Neural progenitor cell (in vitro differentiated cells): ENCODE data around the gene MARS1. TPM values are rescaled to one million over a fixed set of nuclear protein-coding genes. Genes with fewer than 3 reads are reported as not detected.

Source experiments
- DNase-seq: peaks from one replicate; pipeline ENCODE4 v3.0.0-alpha.2; 2016; ENCODE audit warnings: low spot score
- H2AFZ ChIP-seq: fragments of 200-600 bp; sonication (generic); replicated peaks from 2 replicates; pipeline ENCODE4 v1.6.1; 2016; ENCODE audit warnings: antibody characterized with exemption
- H3F3A ChIP-seq: fragments of 200-600 bp; sonication (generic); 2 replicates; pipeline ENCODE4 v1.6.1; 2016; ENCODE audit warnings: antibody characterized with exemption, low read depth
- H3K27ac ChIP-seq: fragments of 200-600 bp; sonication (generic); 2 replicates; pipeline ENCODE4 v1.5.1; 2016; ENCODE audit warnings: mild to moderate bottlenecking
- H3K27me3 ChIP-seq: fragments of 200-600 bp; sonication (generic); 2 replicates; pipeline ENCODE4 v1.6.1; 2016; ENCODE audit warnings: mild to moderate bottlenecking, moderate library complexity
- H3K36me3 ChIP-seq: fragments of 200-600 bp; sonication (generic); 2 replicates; pipeline ENCODE4 v1.5.1; 2016
- H3K4me1 ChIP-seq: fragments of 200-600 bp; sonication (generic); 2 replicates; pipeline ENCODE4 v1.6.1; 2016; ENCODE audit warnings: mixed run types
- H3K4me2 ChIP-seq: fragments of 200-600 bp; sonication (generic); 2 replicates; pipeline ENCODE4 v1.6.1; 2016
- H3K4me3 ChIP-seq: fragments of 200-600 bp; sonication (generic); 2 replicates; pipeline ENCODE4 v1.5.1; 2016
- H3K79me2 ChIP-seq: fragments of 200-600 bp; sonication (generic); 2 replicates; pipeline ENCODE4 v1.6.1; 2016; ENCODE audit warnings: low read depth
- H3K9ac ChIP-seq: fragments of 200-600 bp; sonication (generic); 2 replicates; pipeline ENCODE4 v1.6.1; 2016
- H3K9me3 ChIP-seq: fragments of 200-600 bp; sonication (generic); 2 replicates; pipeline ENCODE4 v1.5.1; 2016; ENCODE audit warnings: low read depth
- H4K20me1 ChIP-seq: fragments of 200-600 bp; sonication (generic); 2 replicates; pipeline ENCODE4 v1.6.1; 2016; ENCODE audit warnings: low read depth
- H3K27ac Mint-ChIP-seq: 3 replicates; pipeline ENCODE4 v1.8.0; 2021; ENCODE audit warnings: mixed read lengths
- H3K27me3 Mint-ChIP-seq: 2 replicates; pipeline ENCODE4 v1.8.0; 2022; ENCODE audit warnings: low read depth, mild to moderate bottlenecking, inconsistent platforms, moderate library complexity, mixed read lengths; ENCODE audit not compliant: insufficient read depth
- H3K36me3 Mint-ChIP-seq: 3 replicates; pipeline ENCODE4 v1.8.0; 2021; ENCODE audit warnings: mixed read lengths
- H3K4me1 Mint-ChIP-seq: 3 replicates; pipeline ENCODE4 v1.8.0; 2021; ENCODE audit warnings: mixed read lengths
- H3K4me3 Mint-ChIP-seq: 3 replicates; pipeline ENCODE4 v1.8.0; 2021; ENCODE audit warnings: mild to moderate bottlenecking, moderate library complexity, mixed read lengths
- H3K9me3 Mint-ChIP-seq: 3 replicates; pipeline ENCODE4 v1.8.0; 2020; ENCODE audit warnings: mixed read lengths
- EZH2 ChIP-seq: fragments of 200-600 bp; sonication (generic); IDR thresholded peaks from 2 replicates; pipeline ENCODE4 v1.6.1; 2017; ENCODE audit warnings: antibody characterized with exemption, mild to moderate bottlenecking, moderate library complexity
- EZH2phosphoT487 ChIP-seq: fragments of 200-600 bp; sonication (generic); IDR thresholded peaks from 2 replicates; pipeline ENCODE4 v1.6.1; 2017; ENCODE audit warnings: antibody characterized with exemption
- total RNA-seq: library from RNA; depleted of rRNA; stranded (reverse); fragments of >200 nt; gene quantifications from 2 replicates; pipeline ENCODE4 v1.2.3, GENCODE V29; 2015; ENCODE audit warnings: low replicate concordance
- TF ChIP-seq, protein P1 (sequence below): fragments of 200-600 bp; sonication (generic); IDR thresholded peaks from 2 replicates; pipeline ENCODE4 v1.5.1; 2017; ENCODE audit warnings: antibody characterized with exemption, mild to moderate bottlenecking

Gene MARS1
- total RNA-seq, 1 donor from 2014 or later = 109 TPM

DNA sequence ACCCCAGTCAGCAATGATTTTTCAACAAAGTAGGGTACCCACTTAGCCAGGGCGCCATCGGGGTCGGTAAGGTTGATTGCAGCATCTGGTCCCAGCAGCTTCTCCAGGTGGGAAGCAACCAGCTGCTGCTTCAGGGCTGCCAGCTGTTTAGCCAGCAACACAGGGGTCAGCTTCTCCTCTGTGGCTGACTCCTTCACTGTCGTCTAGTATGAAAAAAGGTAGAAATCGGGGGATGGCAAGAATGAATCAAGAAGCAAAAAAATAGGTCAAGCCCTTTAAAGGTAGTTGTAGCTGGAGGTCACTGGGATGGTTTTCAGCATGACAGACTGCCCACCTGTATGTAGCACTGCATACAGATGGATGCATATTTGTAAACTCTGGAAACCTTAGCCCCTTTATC, 46.4 kb downstream of the MARS1 start:
- Mint-ChIP-seq H3K27ac (no peak overlapping the region), H3K36me3 (peaks cover 44% of the 10 kb centered on the region)
- H3K36me3 ChIP-seq = no peaks in the 10 kb centered on the region

DNA sequence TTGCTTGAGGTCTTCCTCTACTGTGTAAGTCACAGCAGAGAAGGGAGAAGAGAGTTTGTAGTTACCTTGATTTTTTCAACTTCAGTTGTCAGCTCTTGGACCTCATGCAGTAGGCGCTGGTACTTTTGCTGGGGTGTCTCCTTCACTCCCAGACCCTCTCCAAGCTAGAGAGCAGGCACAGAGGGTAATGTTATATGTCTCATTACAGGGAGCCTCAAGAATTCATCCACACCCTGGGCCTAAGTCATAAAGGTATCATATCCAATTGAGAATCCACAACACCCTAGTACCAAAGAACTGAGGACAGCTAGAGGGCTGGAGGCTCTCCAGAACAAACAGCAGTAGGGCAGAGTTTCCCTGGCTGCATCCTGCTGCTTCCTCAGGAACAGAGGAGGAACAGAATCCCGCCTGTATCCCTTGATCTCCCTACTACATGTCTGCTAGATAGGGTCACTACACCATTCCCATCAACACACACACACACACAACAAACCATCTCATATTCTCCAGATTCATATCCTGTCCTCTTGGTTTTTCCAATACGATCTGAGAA, 47.2 kb downstream of the MARS1 start:
- peaks cover 17% of the 10 kb centered on the region for H4K20me1 ChIP-seq
- H3K27me3 Mint-ChIP-seq = peaks cover 5% of the 10 kb centered on the region
- H3K27ac Mint-ChIP-seq = no peak overlapping the region
- H3K36me3 Mint-ChIP-seq = peaks cover 46% of the 10 kb centered on the region
- DNase-seq = no peak
- H3K4me2 ChIP-seq = no peak overlapping the region
- H3K9ac ChIP-seq = no peak overlapping the region
- no peaks in the 10 kb centered on the region for H3K4me1 Mint-ChIP-seq
- no peaks in the 10 kb centered on the region for H3K9me3 Mint-ChIP-seq
- no peak for TF ChIP-seq EZH2
- TF ChIP-seq, protein P1, sequence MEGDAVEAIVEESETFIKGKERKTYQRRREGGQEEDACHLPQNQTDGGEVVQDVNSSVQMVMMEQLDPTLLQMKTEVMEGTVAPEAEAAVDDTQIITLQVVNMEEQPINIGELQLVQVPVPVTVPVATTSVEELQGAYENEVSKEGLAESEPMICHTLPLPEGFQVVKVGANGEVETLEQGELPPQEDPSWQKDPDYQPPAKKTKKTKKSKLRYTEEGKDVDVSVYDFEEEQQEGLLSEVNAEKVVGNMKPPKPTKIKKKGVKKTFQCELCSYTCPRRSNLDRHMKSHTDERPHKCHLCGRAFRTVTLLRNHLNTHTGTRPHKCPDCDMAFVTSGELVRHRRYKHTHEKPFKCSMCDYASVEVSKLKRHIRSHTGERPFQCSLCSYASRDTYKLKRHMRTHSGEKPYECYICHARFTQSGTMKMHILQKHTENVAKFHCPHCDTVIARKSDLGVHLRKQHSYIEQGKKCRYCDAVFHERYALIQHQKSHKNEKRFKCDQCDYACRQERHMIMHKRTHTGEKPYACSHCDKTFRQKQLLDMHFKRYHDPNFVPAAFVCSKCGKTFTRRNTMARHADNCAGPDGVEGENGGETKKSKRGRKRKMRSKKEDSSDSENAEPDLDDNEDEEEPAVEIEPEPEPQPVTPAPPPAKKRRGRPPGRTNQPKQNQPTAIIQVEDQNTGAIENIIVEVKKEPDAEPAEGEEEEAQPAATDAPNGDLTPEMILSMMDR = no peak
- no peak for TF ChIP-seq EZH2phosphoT487
- peaks cover 10% of the 10 kb centered on the region for H3F3A ChIP-seq
- H3K36me3 ChIP-seq = no peaks in the 10 kb centered on the region
- H3K27me3 ChIP-seq = no peaks in the 10 kb centered on the region
- H2AFZ ChIP-seq = no peak overlapping the region
- no peaks in the 10 kb centered on the region for H3K9me3 ChIP-seq
- no peak overlapping the region for H3K4me3 Mint-ChIP-seq
- no peaks in the 10 kb centered on the region for H3K4me1 ChIP-seq
- no peak overlapping the region for H3K4me3 ChIP-seq
- H3K27ac ChIP-seq = no peak overlapping the region
- H3K79me2 ChIP-seq = no peaks in the 10 kb centered on the region

More for the DNA sequence above, 46.4 kb downstream of the MARS1 start:
- H2AFZ ChIP-seq = no peak overlapping the region
- Mint-ChIP-seq H3K4me1 (peaks cover 2% of the 10 kb centered on the region), H3K27me3 (peaks cover 5% of the 10 kb centered on the region), H3K4me3 (no peak overlapping the region), H3K9me3 (no peaks in the 10 kb centered on the region)
- H3K27ac ChIP-seq = no peak overlapping the region
- TF ChIP-seq EZH2 = no peak
- TF ChIP-seq, protein P1 = no peak
- TF ChIP-seq EZH2phosphoT487 = no peak
- no peak for DNase-seq
- no peaks in the 10 kb centered on the region for H3K9me3 ChIP-seq
- H3K27me3 ChIP-seq = no peaks in the 10 kb centered on the region
- H3K4me3 ChIP-seq = no peak overlapping the region
- peaks cover 12% of the 10 kb centered on the region for H3F3A ChIP-seq
- H3K79me2 ChIP-seq = no peaks in the 10 kb centered on the region
- no peak overlapping the region for H3K4me2 ChIP-seq
- H4K20me1 ChIP-seq = peaks cover 11% of the 10 kb centered on the region
- no peak overlapping the region for H3K9ac ChIP-seq
- H3K4me1 ChIP-seq = no peaks in the 10 kb centered on the region

- Mint-ChIP-seq H3K27ac (no peak overlapping the region), H3K4me1 (peaks cover 2% of the 10 kb centered on the region)
- H4K20me1 ChIP-seq = peaks cover 18% of the 10 kb centered on the region
Observed at GRCh38 chr12:57535764-57536596, 48.1 kb downstream of the MARS1 start.

More at GRCh38 chr12:57535764-57536596, 48.1 kb downstream of the MARS1 start:
- Histone ChIP-seq H3K36me3 (no peaks in the 10 kb centered on the region), H3K4me3 (no peak overlapping the region), H3K4me2 (no peak overlapping the region), H2AFZ (no peak overlapping the region), H3K27me3 (no peaks in the 10 kb centered on the region), H3K27ac (no peak overlapping the region), H3K4me1 (no peaks in the 10 kb centered on the region), H3K9ac (no peak overlapping the region), H3K79me2 (no peaks in the 10 kb centered on the region), H3F3A (peaks cover 7% of the 10 kb centered on the region), H3K9me3 (no peaks in the 10 kb centered on the region)
- TF ChIP-seq, protein P1 = no peak
- no peak overlapping the region for H3K4me3 Mint-ChIP-seq
- peaks cover 49% of the 10 kb centered on the region for H3K36me3 Mint-ChIP-seq
- H3K27me3 Mint-ChIP-seq = peaks cover 5% of the 10 kb centered on the region
- no peaks in the 10 kb centered on the region for H3K9me3 Mint-ChIP-seq
- DNase-seq = no peak
